Measurements from ENCODE around the gene UROC1. TPM values are rescaled to one million over a fixed set of nuclear protein-coding genes. Genes with fewer than 3 reads are reported as not detected.

UROC1 gene
- total RNA-seq, 1 donor from 2014 or later: not detected

GRCh38 chr3:126512916-126513650 is 4.5 kb downstream of the UROC1 start:
- DNase-seq: peak; percentile 12
- Mint-ChIP-seq H3K27ac (ENCODE audit: unreplicated experiment) (no peak overlapping the region), H3K4me1 (ENCODE audit: low read depth, unreplicated experiment) (peaks cover 3% of the 10 kb centered on the region), H3K36me3 (ENCODE audit: unreplicated experiment) (no peaks in the 10 kb centered on the region), H3K4me3 (ENCODE audit: unreplicated experiment) (no peak overlapping the region), H3K9me3 (ENCODE audit: unreplicated experiment) (peaks cover 5% of the 10 kb centered on the region), H3K27me3 (ENCODE audit: unreplicated experiment) (peaks cover 7% of the 10 kb centered on the region)
- TF ChIP-seq, protein P1, sequence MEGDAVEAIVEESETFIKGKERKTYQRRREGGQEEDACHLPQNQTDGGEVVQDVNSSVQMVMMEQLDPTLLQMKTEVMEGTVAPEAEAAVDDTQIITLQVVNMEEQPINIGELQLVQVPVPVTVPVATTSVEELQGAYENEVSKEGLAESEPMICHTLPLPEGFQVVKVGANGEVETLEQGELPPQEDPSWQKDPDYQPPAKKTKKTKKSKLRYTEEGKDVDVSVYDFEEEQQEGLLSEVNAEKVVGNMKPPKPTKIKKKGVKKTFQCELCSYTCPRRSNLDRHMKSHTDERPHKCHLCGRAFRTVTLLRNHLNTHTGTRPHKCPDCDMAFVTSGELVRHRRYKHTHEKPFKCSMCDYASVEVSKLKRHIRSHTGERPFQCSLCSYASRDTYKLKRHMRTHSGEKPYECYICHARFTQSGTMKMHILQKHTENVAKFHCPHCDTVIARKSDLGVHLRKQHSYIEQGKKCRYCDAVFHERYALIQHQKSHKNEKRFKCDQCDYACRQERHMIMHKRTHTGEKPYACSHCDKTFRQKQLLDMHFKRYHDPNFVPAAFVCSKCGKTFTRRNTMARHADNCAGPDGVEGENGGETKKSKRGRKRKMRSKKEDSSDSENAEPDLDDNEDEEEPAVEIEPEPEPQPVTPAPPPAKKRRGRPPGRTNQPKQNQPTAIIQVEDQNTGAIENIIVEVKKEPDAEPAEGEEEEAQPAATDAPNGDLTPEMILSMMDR (IDR thresholded peaks at IDR 0.05; ENCODE audit: partially characterized antibody, unreplicated experiment): no peak

- H3K27ac Mint-ChIP-seq (ENCODE audit: unreplicated experiment): no peak overlapping the region
- peaks cover 7% of the 10 kb centered on the region for H3K27me3 Mint-ChIP-seq (ENCODE audit: unreplicated experiment)
- TF ChIP-seq, protein P1 (IDR thresholded peaks at IDR 0.05; ENCODE audit: partially characterized antibody, unreplicated experiment): no peak
- no peaks in the 10 kb centered on the region for H3K36me3 Mint-ChIP-seq (ENCODE audit: unreplicated experiment)
- H3K9me3 Mint-ChIP-seq (ENCODE audit: unreplicated experiment): peaks cover 5% of the 10 kb centered on the region
- H3K4me3 Mint-ChIP-seq (ENCODE audit: unreplicated experiment): no peak overlapping the region
- peaks cover 3% of the 10 kb centered on the region for H3K4me1 Mint-ChIP-seq (ENCODE audit: low read depth, unreplicated experiment)
- peak; percentile 5 for DNase-seq
These were observed 5.5 kb downstream of the UROC1 start for GRCh38 chr3:126512026-126512425.

- Mint-ChIP-seq H3K27ac (ENCODE audit: unreplicated experiment) (no peak overlapping the region), H3K9me3 (ENCODE audit: unreplicated experiment) (peaks cover 5% of the 10 kb centered on the region), H3K4me3 (ENCODE audit: unreplicated experiment) (no peak overlapping the region), H3K27me3 (ENCODE audit: unreplicated experiment) (peaks cover 4% of the 10 kb centered on the region), H3K36me3 (ENCODE audit: unreplicated experiment) (no peaks in the 10 kb centered on the region), H3K4me1 (ENCODE audit: low read depth, unreplicated experiment) (peaks cover 3% of the 10 kb centered on the region)
- DNase-seq: peak; percentile 13
- TF ChIP-seq, protein P1 (IDR thresholded peaks at IDR 0.05; ENCODE audit: partially characterized antibody, unreplicated experiment): no peak
These were observed 6.3 kb downstream of the UROC1 start for GRCh38 chr3:126511291-126511690.

- peaks cover 4% of the 10 kb centered on the region for H3K27me3 Mint-ChIP-seq (ENCODE audit: unreplicated experiment)
- no peaks in the 10 kb centered on the region for H3K36me3 Mint-ChIP-seq (ENCODE audit: unreplicated experiment)
- no peak overlapping the region for H3K4me3 Mint-ChIP-seq (ENCODE audit: unreplicated experiment)
- peaks cover 5% of the 10 kb centered on the region for H3K9me3 Mint-ChIP-seq (ENCODE audit: unreplicated experiment)
- no peak overlapping the region for H3K27ac Mint-ChIP-seq (ENCODE audit: unreplicated experiment)
- H3K4me1 Mint-ChIP-seq (ENCODE audit: low read depth, unreplicated experiment): peaks cover 3% of the 10 kb centered on the region
- DNase-seq: peak; percentile 35
- TF ChIP-seq, protein P1 (IDR thresholded peaks at IDR 0.05; ENCODE audit: partially characterized antibody, unreplicated experiment): no peak
These were observed 7.2 kb downstream of the UROC1 start for GRCh38 chr3:126510308-126510910.
